K562 (cell line): Measurements from ENCODE around the gene GULP1. TPM values are rescaled to one million over a fixed set of nuclear protein-coding genes. Genes with fewer than 3 reads are reported as not detected.

ENCODE experiments used
- ETV6 ChIP-seq, 3 experiments: fragments of 150-350 bp in 1 of 3; sonication (generic) in 1 of 3; formaldehyde crosslinking in 1 of 3; IDR thresholded peaks; 2 replicates each; pipeline versions ENCODE4 v1.6.1 to v1.8.0; 2014 to 2022; ENCODE audit warnings: borderline replicate concordance in 2 of 3, low read depth in 2 of 3, antibody characterized with exemption in 1 of 3, low read length in 1 of 3, mild to moderate bottlenecking in 1 of 3, missing genetic modification reagents in 1 of 3
- GABPA ChIP-seq: fragments of 200-800 bp; sonication (Bioruptor generic); conservative IDR thresholded peaks from 2 replicates; pipeline ENCODE4 v1.6.1; 2016; ENCODE audit warnings: low read depth, missing genetic modification characterization, missing compliant biosample characterization
- KDM4B ChIP-seq, 2 experiments: fragments of 450-650 bp in 1 of 2; sonication (generic) in 1 of 2; IDR thresholded peaks; 2 replicates each; pipeline ENCODE4 v1.6.1; 2016 to 2017; ENCODE audit warnings: borderline replicate concordance in 2 of 2, antibody characterized with exemption in 1 of 2, low read depth in 1 of 2, mild to moderate bottlenecking in 1 of 2
- SP2 ChIP-seq: IDR thresholded peaks from 2 replicates; pipeline ENCODE4 v1.6.1; 2011; ENCODE audit warnings: mild to moderate bottlenecking, low read depth, low read length, moderate library complexity; ENCODE audit not compliant: poor library complexity, severe bottlenecking; ENCODE audit errors: extremely low read depth
- ZBTB7A ChIP-seq: IDR thresholded peaks from 2 replicates; pipeline ENCODE4 v1.6.1; 2011; ENCODE audit warnings: low read depth, mild to moderate bottlenecking, low read length, moderate library complexity, borderline replicate concordance; ENCODE audit not compliant: control insufficient read depth
- ZNF324 ChIP-seq: fragments of 250-450 bp; sonication (Bioruptor Pico); IDR thresholded peaks from 2 replicates; pipeline ENCODE4 v1.4.0; 2020; ENCODE audit warnings: mild to moderate bottlenecking
- polyA plus RNA-seq, 8 experiments: library from polyadenylated mRNA; depleted of rRNA in 4 of 8; stranded (reverse) in 5 of 8; unstranded in 3 of 8; fragments of >200 nt; fragmentation: Nextera tagmentation in 2 of 8; fragmentation: Illumina TruSeq in 1 of 8; extraction: Ambion mirVana in 2 of 8; extraction: Trizol in 1 of 8; gene quantifications; 2 replicates each; pipeline versions ENCODE4 v1.2.1 to v1.2.3, GENCODE V29; 2011 to 2014; ENCODE audit warnings: inconsistent platforms in 1 of 8, missing spikeins in 1 of 8
- total RNA-seq, 7 experiments: library from RNA; depleted of rRNA in 6 of 7; stranded (reverse); fragments of >200 nt in 6 of 7; fragmentation: Illumina TruSeq in 2 of 7; extraction: Trizol in 2 of 7; gene quantifications; 2 replicates each; pipeline versions ENCODE4 v1.2.1 to v1.2.3, GENCODE V29; 2011 to 2021; ENCODE audit warnings: low replicate concordance in 1 of 7
- TF ChIP-seq, protein P1 (sequence below): sonication (generic); formaldehyde crosslinking; IDR thresholded peaks from 2 replicates; pipeline ENCODE4 v1.4.0; 2020; ENCODE audit warnings: mild to moderate bottlenecking, missing genetic modification reagents
- TF ChIP-seq, protein P2 (sequence below): fragments of 450-650 bp; IDR thresholded peaks from 2 replicates; pipeline ENCODE4 v1.6.1; 2014; ENCODE audit warnings: low read depth, mild to moderate bottlenecking, moderate library complexity, borderline replicate concordance
- TF ChIP-seq, protein P3 (sequence below), 2 experiments: fragments of 450-650 bp; IDR thresholded peaks; 2 replicates each; pipeline ENCODE4 v1.6.1; 2016
- TF ChIP-seq, protein P4 (sequence below), 2 experiments: fragments of 450-650 bp in 1 of 2; sonication (generic) in 1 of 2; formaldehyde crosslinking in 1 of 2; IDR thresholded peaks; 2 replicates each; pipeline versions ENCODE4 v1.7.1 to v1.9.0; 2016 to 2022; ENCODE audit warnings: inconsistent platforms in 1 of 2, mild to moderate bottlenecking in 1 of 2, missing genetic modification reagents in 1 of 2

The GULP1 gene
- total and polyA plus RNA-seq, 9 of the 15 experiments (the other 6 are each of a cell fraction or from before 2014, with no cell fraction given): 8.5 to 25.3 (median 19.5) TPM

DNA sequence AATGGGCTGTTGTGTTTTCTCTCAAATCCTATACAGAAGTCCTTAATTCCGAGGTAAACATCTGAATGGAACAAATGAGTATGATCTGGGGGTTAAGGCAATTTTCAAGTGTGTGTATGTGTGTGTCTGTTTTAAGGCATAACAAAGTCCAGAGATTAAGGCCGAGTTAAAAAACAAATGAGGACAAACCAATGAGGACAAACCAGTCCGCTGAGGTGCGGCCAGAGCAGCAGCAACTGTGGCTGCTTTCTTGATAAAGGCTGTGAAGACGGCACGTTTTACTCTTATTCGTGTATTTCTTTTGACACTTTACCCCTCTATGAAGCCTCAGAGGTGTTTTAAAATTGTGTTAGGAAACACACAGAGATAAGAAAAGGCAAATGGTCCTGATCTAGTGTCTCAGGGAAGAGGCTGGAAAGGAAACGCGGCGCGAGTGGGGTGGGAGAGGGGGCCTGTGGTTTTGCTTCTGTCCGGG lies 495 bp upstream of the GULP1 start (continued):
- TF ChIP-seq KDM4B (IDR thresholded peaks at IDR 0.05; ENCODE audit: borderline replicate concordance in 2 of 2, low read depth in 1 of 2): no peak
- TF ChIP-seq, protein P1, sequence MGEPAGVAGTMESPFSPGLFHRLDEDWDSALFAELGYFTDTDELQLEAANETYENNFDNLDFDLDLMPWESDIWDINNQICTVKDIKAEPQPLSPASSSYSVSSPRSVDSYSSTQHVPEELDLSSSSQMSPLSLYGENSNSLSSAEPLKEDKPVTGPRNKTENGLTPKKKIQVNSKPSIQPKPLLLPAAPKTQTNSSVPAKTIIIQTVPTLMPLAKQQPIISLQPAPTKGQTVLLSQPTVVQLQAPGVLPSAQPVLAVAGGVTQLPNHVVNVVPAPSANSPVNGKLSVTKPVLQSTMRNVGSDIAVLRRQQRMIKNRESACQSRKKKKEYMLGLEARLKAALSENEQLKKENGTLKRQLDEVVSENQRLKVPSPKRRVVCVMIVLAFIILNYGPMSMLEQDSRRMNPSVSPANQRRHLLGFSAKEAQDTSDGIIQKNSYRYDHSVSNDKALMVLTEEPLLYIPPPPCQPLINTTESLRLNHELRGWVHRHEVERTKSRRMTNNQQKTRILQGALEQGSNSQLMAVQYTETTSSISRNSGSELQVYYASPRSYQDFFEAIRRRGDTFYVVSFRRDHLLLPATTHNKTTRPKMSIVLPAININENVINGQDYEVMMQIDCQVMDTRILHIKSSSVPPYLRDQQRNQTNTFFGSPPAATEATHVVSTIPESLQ (CRISPR knock-in tag): no peak
- TF ChIP-seq, protein P2, sequence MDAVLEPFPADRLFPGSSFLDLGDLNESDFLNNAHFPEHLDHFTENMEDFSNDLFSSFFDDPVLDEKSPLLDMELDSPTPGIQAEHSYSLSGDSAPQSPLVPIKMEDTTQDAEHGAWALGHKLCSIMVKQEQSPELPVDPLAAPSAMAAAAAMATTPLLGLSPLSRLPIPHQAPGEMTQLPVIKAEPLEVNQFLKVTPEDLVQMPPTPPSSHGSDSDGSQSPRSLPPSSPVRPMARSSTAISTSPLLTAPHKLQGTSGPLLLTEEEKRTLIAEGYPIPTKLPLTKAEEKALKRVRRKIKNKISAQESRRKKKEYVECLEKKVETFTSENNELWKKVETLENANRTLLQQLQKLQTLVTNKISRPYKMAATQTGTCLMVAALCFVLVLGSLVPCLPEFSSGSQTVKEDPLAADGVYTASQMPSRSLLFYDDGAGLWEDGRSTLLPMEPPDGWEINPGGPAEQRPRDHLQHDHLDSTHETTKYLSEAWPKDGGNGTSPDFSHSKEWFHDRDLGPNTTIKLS: no peak
- TF ChIP-seq, protein P3, sequence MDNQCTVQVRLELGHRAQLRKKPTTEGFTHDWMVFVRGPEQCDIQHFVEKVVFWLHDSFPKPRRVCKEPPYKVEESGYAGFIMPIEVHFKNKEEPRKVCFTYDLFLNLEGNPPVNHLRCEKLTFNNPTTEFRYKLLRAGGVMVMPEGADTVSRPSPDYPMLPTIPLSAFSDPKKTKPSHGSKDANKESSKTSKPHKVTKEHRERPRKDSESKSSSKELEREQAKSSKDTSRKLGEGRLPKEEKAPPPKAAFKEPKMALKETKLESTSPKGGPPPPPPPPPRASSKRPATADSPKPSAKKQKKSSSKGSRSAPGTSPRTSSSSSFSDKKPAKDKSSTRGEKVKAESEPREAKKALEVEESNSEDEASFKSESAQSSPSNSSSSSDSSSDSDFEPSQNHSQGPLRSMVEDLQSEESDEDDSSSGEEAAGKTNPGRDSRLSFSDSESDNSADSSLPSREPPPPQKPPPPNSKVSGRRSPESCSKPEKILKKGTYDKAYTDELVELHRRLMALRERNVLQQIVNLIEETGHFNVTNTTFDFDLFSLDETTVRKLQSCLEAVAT (IDR thresholded peaks at IDR 0.05): peak in 1 of 2 experiments; percentile 35; a peak in 1 of 4 replicates
- no peak for TF ChIP-seq ZNF324 (CRISPR knock-in tag)
- peak; percentile 73; the same call in 1 of the 2 replicates for TF ChIP-seq ZBTB7A
- TF ChIP-seq, protein P4, sequence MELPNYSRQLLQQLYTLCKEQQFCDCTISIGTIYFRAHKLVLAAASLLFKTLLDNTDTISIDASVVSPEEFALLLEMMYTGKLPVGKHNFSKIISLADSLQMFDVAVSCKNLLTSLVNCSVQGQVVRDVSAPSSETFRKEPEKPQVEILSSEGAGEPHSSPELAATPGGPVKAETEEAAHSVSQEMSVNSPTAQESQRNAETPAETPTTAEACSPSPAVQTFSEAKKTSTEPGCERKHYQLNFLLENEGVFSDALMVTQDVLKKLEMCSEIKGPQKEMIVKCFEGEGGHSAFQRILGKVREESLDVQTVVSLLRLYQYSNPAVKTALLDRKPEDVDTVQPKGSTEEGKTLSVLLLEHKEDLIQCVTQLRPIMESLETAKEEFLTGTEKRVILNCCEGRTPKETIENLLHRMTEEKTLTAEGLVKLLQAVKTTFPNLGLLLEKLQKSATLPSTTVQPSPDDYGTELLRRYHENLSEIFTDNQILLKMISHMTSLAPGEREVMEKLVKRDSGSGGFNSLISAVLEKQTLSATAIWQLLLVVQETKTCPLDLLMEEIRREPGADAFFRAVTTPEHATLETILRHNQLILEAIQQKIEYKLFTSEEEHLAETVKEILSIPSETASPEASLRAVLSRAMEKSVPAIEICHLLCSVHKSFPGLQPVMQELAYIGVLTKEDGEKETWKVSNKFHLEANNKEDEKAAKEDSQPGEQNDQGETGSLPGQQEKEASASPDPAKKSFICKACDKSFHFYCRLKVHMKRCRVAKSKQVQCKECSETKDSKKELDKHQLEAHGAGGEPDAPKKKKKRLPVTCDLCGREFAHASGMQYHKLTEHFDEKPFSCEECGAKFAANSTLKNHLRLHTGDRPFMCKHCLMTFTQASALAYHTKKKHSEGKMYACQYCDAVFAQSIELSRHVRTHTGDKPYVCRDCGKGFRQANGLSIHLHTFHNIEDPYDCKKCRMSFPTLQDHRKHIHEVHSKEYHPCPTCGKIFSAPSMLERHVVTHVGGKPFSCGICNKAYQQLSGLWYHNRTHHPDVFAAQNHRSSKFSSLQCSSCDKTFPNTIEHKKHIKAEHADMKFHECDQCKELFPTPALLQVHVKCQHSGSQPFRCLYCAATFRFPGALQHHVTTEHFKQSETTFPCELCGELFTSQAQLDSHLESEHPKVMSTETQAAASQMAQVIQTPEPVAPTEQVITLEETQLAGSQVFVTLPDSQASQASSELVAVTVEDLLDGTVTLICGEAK (IDR thresholded peaks at IDR 0.05): no peak
- TF ChIP-seq, protein P4 (CRISPR knock-in tag; IDR thresholded peaks at IDR 0.05): no peak
- TF ChIP-seq ETV6 (IDR thresholded peaks at IDR 0.05; ENCODE audit: borderline replicate concordance in 1 of 2, low read depth in 2 of 2, low read length in 1 of 2): no peak
- TF ChIP-seq ETV6 (CRISPR knock-in tag; IDR thresholded peaks at IDR 0.05; ENCODE audit: borderline replicate concordance): no peak
- no peak for TF ChIP-seq GABPA (tag)
- TF ChIP-seq SP2: no peak
